Activated naive CD8-positive, alpha-beta T cell treated with anti-CD3 and anti-CD28 coated beads, Interleukin-2, amount 50 U/mL, for 24 hours (primary cell): ENCODE data around the gene CAP2.
A peak's percentile ranks its signal among the peaks of the same experiment; 100 is the strongest.
"Not testable (repeated sequence)": the region's sequence is repeated elsewhere in the genome, so short reads cannot be mapped to it uniquely, and the experiment has no call there.

Experiments
- ATAC-seq: fragments of 150-1000 bp; cut with Tn5 transposase; one replicate; pipeline ENCODE4 v1.10.0; 2021
- DNase-seq: peaks from one replicate; pipeline ENCODE4 v3.0.0; 2021
- H3K27ac Mint-ChIP-seq: one replicate; pipeline ENCODE4 v1.8.0; 2021; ENCODE audit warnings: mild to moderate bottlenecking, mixed read lengths
- H3K27me3 Mint-ChIP-seq: one replicate; pipeline ENCODE4 v1.8.0; 2021; ENCODE audit warnings: mixed read lengths
- H3K36me3 Mint-ChIP-seq: one replicate; pipeline ENCODE4 v1.8.0; 2021; ENCODE audit warnings: low read depth, mixed read lengths
- H3K4me1 Mint-ChIP-seq: one replicate; pipeline ENCODE4 v1.8.0; 2021; ENCODE audit warnings: mixed read lengths
- H3K4me3 Mint-ChIP-seq: one replicate; pipeline ENCODE4 v1.8.0; 2021; ENCODE audit warnings: mild to moderate bottlenecking, moderate library complexity, mixed read lengths
- H3K9me3 Mint-ChIP-seq: one replicate; pipeline ENCODE4 v1.8.0; 2021; ENCODE audit warnings: mixed read lengths

CAP2 gene

DNA sequence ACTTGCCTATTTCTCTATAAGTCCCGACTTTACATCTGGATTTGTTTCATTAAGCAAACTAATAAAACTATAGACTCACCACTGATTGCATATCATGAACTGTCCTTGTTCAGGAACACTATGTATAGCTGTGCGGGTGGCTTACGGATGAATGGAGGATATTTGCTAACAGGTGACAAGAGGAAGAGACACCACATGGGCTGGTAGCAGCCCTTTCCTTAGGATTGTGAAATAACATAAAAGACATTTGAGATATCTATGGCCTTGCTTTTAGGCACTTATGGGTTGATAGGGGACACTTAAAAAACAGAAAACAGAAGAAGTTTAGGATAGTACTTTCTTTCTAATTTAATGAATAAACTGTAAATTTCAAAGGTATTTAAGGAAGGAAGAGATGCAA lies 5.0 kb upstream of the CAP2 start:
- Mint-ChIP-seq H3K4me1 (no peaks in the 10 kb centered on the region), H3K36me3 (no peaks in the 10 kb centered on the region), H3K27ac (no peak overlapping the region), H3K27me3 (peaks cover 30% of the 10 kb centered on the region), H3K9me3 (no peaks in the 10 kb centered on the region), H3K4me3 (no peak overlapping the region)
- DNase-seq: no peak
- ATAC-seq: no peak

DNA sequence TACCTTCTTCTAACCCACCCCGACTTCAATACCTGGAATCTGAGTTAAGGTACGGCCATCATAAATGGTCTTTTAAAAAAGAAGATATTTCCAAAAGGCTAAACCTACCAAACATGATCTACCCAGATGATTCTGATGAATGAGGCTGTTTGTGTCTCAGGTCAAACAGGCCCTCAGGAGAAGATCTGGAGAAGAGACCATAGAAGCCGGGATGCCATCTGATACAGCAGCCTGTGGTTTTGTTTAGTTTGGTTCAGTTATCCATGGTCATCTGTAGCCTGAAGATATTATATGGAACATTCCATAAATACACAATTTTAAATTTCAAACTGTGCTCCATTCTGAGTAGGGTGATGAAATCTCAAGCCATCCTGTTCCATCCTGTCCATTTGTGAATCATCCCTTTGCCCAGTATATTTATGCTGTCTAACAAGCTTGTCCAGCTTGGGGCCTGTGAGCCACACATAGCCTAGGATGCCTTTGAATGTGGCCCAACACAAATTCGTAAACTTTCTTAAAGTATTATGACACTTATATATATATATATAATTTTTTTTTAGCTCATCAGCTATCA lies 4.0 kb upstream of the CAP2 start:
- Mint-ChIP-seq H3K27me3 (peaks cover 35% of the 10 kb centered on the region), H3K27ac (no peak overlapping the region), H3K9me3 (no peaks in the 10 kb centered on the region), H3K4me1 (peaks cover 2% of the 10 kb centered on the region), H3K36me3 (no peaks in the 10 kb centered on the region), H3K4me3 (no peak overlapping the region)
- no peak for DNase-seq
- ATAC-seq: no peak

DNA sequence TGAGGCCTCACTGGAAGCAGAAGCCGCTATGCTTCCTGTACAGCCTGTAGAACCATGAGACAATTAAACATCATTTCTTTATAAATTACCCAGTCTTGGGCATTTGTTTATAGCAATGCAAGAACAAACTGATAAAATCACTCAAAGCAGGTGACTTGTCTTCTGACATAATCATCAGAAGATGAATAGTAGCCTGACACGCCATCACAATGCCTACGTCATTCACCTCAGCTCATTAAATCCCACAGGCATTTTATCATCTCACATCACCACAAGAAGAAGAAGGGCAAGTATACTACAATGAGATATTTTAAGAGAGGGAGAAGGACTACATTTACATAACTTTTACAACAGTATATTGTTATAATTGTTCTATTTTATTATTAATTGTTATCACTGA lies 3.1 kb upstream of the CAP2 start:
- peaks cover 43% of the 10 kb centered on the region for H3K27me3 Mint-ChIP-seq
- H3K4me3 Mint-ChIP-seq: no peak overlapping the region
- no peak overlapping the region for H3K27ac Mint-ChIP-seq
- ATAC-seq (no peak), DNase-seq (no peak)
- H3K4me1 Mint-ChIP-seq: peaks cover 2% of the 10 kb centered on the region
- no peaks in the 10 kb centered on the region for H3K36me3 Mint-ChIP-seq
- no peaks in the 10 kb centered on the region for H3K9me3 Mint-ChIP-seq

DNA sequence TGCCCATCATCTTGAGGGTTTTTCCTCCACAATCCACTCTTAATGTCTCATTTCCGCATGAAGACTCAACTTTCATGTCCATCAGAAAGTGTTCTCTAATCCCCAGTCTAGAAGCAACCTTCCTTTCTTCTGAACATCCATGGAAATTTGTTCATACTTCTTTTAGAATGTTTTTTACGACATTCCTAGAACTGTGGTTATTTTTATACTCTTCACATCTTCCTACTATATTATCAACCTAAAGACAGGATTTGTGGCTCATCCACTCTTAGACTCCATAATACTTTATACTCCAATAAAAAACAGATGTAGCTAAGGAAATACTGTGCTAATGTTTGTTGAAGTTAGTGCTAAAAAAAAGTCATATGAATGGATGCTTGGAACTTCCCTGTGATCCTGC lies 1.4 kb upstream of the CAP2 start:
- H3K27ac Mint-ChIP-seq: no peak overlapping the region
- H3K9me3 Mint-ChIP-seq: no peaks in the 10 kb centered on the region
- H3K4me3 Mint-ChIP-seq: no peak overlapping the region
- DNase-seq (no peak), ATAC-seq (no peak)
- H3K27me3 Mint-ChIP-seq: peaks cover 47% of the 10 kb centered on the region
- peaks cover 2% of the 10 kb centered on the region for H3K4me1 Mint-ChIP-seq
- H3K36me3 Mint-ChIP-seq: no peaks in the 10 kb centered on the region

DNA sequence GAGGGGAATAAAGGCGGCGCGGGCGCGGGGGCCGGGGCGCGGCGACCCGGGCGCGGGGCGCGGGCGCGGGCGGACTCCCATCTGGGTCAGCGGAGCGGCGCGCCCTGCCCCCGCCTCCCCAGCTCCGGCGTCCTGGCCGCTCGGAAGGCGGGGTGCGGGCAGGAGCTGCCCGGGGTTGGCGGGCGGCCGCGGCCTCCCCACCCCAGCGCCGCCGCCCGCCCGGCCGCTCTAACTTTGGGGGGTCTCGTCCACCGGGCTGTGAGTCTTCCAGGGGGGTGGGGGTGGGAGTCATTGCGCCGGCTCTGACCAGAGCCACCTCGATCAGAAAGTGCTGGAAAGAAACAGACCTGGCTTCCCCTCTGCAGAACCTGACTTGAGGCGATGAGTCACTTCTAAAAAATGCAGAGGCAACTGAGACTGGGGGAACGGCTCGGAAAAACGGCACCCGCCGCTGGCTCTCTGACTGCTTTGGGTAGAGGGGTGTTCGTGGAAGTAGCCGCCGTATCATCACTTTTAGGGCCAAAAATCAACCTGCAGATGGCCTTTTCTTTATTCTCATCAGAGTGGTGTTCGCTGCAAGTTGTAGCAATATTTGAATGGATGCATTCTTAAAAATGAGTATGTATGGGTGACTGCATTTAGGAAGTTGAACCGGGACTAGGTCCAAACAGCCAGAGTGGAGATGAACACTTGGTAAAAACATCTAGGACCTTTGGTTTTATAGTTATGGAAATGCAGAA lies 667 bp downstream of the CAP2 start:
- DNase-seq (peak; percentile 2), ATAC-seq (peak; percentile 43)
- H3K4me1 Mint-ChIP-seq: peaks cover 2% of the 10 kb centered on the region
- H3K36me3 Mint-ChIP-seq: no peaks in the 10 kb centered on the region
- no peak overlapping the region for H3K27ac Mint-ChIP-seq
- peaks cover 54% of the 10 kb centered on the region for H3K27me3 Mint-ChIP-seq
- H3K9me3 Mint-ChIP-seq: no peaks in the 10 kb centered on the region
- peak overlapping the region; percentile 56 for H3K4me3 Mint-ChIP-seq

DNA sequence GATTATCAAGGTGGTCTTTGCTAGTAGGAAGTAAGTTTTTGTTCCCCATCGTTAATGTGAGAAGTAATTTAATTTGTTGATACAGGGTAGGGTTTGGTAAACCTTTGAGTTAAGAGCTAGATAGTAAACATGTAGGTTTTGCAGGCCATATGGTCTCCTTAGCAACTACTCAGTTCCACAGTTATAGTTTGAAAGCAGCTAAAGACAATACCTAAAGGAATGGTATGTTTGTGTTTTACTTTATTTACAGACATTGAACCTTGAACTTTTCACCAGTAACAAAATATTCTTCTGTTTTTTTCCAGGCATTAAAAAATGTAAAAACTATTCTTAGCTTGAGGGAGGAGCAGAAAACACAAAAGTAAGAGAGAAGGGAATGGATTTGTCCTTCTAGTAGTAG lies 1.7 kb downstream of the CAP2 start:
- Mint-ChIP-seq H3K4me1 (peaks cover 2% of the 10 kb centered on the region), H3K9me3 (no peaks in the 10 kb centered on the region), H3K27me3 (peaks cover 51% of the 10 kb centered on the region), H3K4me3 (no peak overlapping the region), H3K27ac (no peak overlapping the region), H3K36me3 (no peaks in the 10 kb centered on the region)
- no peak for DNase-seq
- no peak for ATAC-seq

DNA sequence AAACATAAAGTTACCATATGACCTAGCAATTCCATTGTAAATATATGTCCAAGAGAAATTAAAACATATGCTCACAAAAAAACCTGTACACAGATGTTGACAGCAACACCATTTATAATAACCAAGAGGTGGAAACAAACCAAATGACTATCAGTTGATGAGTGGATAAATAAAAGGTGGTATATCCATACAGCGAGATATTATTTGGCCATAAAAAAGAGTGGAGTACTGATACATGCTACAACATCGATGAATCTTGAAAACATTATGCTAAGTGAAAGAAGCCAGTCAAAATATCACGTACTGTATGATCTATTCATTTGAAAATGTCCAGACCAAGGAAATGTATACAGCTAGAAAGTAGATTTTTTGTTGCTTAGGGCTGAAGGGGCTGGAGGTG lies 2.9 kb downstream of the CAP2 start:
- no peak overlapping the region for H3K27ac Mint-ChIP-seq
- no peaks in the 10 kb centered on the region for H3K36me3 Mint-ChIP-seq
- H3K4me3 Mint-ChIP-seq: no peak overlapping the region
- DNase-seq (no peak), ATAC-seq (no peak)
- peaks cover 2% of the 10 kb centered on the region for H3K4me1 Mint-ChIP-seq
- H3K9me3 Mint-ChIP-seq: no peaks in the 10 kb centered on the region
- H3K27me3 Mint-ChIP-seq: peaks cover 49% of the 10 kb centered on the region

DNA sequence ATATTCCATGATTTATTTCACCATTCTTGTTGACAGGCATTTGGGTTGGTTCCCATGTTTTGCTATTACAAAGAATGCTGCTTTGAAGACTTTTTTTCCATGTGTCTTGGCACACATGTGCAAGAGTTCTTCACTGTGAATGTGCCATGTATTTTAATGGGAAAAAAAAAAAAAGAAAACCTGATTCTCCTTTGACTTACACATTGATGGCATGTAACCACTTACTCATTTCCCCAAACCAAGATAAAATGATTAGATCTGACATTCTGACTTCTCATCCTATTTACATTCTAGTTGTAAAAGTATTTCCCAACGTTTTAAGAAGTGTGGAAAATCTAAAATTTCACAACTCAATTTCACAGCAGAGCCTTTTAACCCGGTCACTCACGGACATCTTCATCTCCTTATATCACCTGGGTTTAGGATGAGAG lies 4.4 kb downstream of the CAP2 start:
- Mint-ChIP-seq H3K27ac (no peak overlapping the region), H3K4me3 (no peak overlapping the region), H3K9me3 (no peaks in the 10 kb centered on the region), H3K36me3 (no peaks in the 10 kb centered on the region), H3K4me1 (peaks cover 2% of the 10 kb centered on the region), H3K27me3 (peaks cover 37% of the 10 kb centered on the region)
- ATAC-seq (no peak), DNase-seq (no peak)

DNA sequence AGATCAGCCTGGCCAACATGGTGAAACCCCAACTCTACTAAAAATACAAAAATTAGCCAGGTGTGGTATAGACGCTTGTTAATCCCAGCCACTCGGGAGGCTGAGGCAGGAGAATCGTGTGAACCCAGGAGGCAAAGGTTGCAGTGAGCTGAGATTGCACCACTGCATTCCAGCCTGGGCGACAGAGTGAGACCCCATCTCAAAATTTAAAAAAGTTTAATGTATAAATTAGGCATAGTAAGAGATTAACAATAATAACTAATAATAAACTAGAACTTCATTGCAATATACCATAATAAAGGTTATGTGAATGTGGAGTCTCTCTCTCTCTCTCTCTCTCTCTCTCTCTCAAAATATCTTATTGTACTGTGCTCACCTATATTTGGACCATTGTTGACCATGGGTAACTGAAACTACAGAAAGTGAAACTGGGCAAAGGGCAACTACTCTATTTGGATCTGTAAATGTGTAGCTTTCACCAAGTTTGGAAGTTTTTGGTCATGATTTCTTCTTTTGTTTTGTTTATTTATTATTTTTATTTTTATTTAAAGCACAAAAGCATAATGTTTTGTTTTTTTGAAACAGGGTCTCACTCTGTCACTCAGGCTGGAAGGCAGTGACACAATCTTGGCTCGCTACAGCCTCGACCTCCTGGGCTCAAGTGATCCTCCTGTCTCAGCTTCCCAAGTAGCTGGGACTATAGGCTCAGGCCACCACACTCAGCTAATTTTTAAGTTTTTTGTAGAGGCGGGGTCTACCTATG lies 12.0 kb downstream of the CAP2 start:
- H3K9me3 Mint-ChIP-seq, H3K27ac Mint-ChIP-seq, DNase-seq, H3K4me3 Mint-ChIP-seq, H3K4me1 Mint-ChIP-seq, H3K36me3 Mint-ChIP-seq, ATAC-seq, H3K27me3 Mint-ChIP-seq: not testable (repeated sequence)

DNA sequence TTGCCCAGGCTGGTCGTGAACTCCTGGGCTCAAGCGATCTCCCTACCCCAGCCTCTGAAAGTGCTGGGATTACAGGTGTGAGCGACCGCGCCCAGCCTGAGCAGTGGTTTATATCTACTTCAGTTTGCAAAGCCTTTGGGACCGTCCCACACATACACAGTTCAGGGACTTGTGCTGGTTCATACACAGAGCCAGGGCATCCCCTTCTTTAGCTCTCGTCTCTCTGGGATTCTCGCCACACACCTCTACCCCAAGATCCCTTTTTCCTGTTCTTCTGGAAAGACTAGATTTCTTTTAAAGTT lies 12.5 kb downstream of the CAP2 start:
- Mint-ChIP-seq H3K4me1 (no peaks in the 10 kb centered on the region), H3K9me3 (peaks cover 5% of the 10 kb centered on the region), H3K27ac (no peak overlapping the region), H3K27me3 (peaks cover 3% of the 10 kb centered on the region), H3K4me3 (no peak overlapping the region), H3K36me3 (no peaks in the 10 kb centered on the region)
- ATAC-seq: no peak
- no peak for DNase-seq

DNA sequence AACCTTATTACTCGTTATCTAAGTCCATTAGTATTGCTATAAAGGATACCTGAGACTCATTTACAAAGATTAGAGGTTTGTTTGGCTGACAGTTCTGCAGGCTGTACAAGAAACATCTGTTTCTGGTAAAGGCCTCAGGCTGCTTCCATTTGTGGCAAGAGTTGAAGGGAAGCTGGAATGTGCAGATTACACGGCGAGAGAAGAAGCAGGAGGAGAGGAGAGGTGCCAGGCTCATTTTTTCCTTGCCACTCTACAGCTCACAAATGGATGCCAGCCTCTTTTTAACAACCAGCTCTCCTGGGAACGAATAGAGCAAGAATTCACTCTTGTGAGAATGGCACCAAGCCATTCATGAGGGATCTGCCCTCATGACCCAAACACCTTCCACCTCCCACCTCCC lies 14.7 kb downstream of the CAP2 start:
- DNase-seq (no peak), ATAC-seq (no peak)
- H3K27ac Mint-ChIP-seq: no peak overlapping the region
- no peak overlapping the region for H3K4me3 Mint-ChIP-seq
- no peaks in the 10 kb centered on the region for H3K36me3 Mint-ChIP-seq
- H3K4me1 Mint-ChIP-seq: no peaks in the 10 kb centered on the region
- H3K27me3 Mint-ChIP-seq: peaks cover 3% of the 10 kb centered on the region
- peaks cover 5% of the 10 kb centered on the region for H3K9me3 Mint-ChIP-seq

DNA sequence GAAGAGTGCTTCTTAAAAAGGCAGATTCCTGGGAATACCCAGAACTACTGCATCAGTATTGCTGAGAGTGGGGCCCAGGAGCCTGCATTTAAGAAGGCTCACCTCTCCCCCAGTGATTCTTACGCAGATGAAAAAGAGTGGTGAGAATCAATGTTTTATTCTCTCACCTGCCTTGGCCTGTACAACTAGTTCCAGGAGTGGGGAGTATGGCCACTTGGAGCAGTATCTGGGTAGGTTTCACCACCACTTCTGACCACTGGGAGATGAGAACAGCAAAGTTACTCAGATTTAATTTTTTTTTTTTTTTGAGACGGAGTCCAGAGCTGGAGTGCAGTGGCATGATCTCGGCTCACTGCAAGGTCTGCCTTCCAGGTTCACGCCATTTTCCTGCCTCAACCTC lies 16.9 kb downstream of the CAP2 start:
- no peak for DNase-seq
- ATAC-seq: no peak
- H3K36me3 Mint-ChIP-seq: no peaks in the 10 kb centered on the region
- peaks cover 5% of the 10 kb centered on the region for H3K9me3 Mint-ChIP-seq
- no peak overlapping the region for H3K27ac Mint-ChIP-seq
- peaks cover 5% of the 10 kb centered on the region for H3K27me3 Mint-ChIP-seq
- no peaks in the 10 kb centered on the region for H3K4me1 Mint-ChIP-seq
- H3K4me3 Mint-ChIP-seq: no peak overlapping the region

DNA sequence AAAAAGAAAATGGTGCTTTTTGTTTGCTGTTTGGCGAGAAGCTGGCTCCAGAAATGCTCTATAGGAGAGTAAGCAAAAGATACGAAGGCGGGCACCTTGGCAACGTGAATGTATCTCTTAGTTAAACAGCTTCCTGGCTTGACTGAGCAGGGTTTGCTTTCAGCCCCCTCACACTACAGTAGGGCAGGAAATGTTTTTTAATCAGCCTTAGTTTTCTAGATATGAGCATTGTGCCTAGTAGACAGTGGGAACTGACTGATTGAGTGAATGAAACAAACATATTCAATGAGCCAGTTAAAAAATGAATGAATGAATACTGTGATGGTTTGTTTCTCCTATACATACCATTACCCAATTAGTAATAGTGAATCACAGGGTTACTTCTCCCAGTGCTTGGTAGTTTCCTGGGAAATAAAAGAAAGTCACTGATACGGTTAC lies 19.9 kb downstream of the CAP2 start:
- DNase-seq: no peak
- Mint-ChIP-seq H3K27ac (no peak overlapping the region), H3K4me3 (no peak overlapping the region), H3K27me3 (peaks cover 18% of the 10 kb centered on the region), H3K9me3 (peaks cover under 1% of the 10 kb centered on the region), H3K4me1 (no peaks in the 10 kb centered on the region), H3K36me3 (no peaks in the 10 kb centered on the region)
- ATAC-seq: no peak

DNA sequence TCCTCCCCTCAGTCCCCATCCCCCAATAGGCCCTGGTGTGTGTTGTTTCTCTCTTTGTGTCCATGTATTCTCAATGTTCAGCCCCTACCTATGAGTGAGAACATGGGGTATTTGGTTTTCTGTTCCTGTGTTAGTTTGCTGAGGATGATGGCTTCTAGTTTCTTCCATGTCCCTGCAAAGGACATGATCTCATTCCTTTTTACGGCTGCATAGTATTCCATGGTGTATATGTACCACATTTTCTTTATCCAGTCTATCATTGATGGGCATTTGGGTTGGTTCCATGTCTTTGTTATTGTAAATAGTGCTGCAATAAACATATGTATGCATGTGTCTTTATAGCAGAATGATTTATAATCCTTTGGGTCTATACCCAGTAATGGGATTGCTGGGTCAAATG lies 21.0 kb downstream of the CAP2 start:
- not testable (repeated sequence) for H3K4me3 Mint-ChIP-seq, H3K4me1 Mint-ChIP-seq, DNase-seq, ATAC-seq, H3K36me3 Mint-ChIP-seq, H3K27ac Mint-ChIP-seq, H3K9me3 Mint-ChIP-seq
- peaks cover 18% of the 10 kb centered on the region for H3K27me3 Mint-ChIP-seq

DNA sequence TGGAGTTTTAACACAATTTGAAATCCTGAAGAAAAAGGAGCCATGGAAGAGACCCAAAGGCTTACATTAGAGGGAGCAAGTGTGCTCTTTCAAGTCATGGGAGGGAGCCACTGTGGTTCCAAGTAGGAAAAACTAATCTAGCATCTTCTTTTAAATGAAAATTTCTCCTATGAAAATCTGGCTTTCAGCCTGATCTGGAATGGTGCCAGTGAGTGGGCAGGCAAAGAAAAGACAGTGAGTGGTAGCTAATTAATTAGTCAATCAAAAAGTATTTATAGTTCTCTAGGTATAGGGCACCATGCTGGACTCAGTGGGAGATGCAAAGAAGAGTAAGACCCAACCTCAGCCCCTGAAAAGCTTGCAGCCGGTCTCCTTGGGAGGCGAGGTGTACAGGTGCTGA lies 21.9 kb downstream of the CAP2 start:
- H3K4me3 Mint-ChIP-seq: no peak overlapping the region
- H3K4me1 Mint-ChIP-seq: no peaks in the 10 kb centered on the region
- DNase-seq: no peak
- H3K27me3 Mint-ChIP-seq: peaks cover 20% of the 10 kb centered on the region
- ATAC-seq: no peak
- H3K36me3 Mint-ChIP-seq: no peaks in the 10 kb centered on the region
- H3K9me3 Mint-ChIP-seq: no peaks in the 10 kb centered on the region
- no peak overlapping the region for H3K27ac Mint-ChIP-seq
